Upper lobe of left lung (tissue), 6 donors: ENCODE measurements around the gene KCNG1. TPM values are rescaled to one million over a fixed set of nuclear protein-coding genes. Genes with fewer than 3 reads are reported as not detected.

Experiments used
- ATAC-seq, 2 donors: fragments of 200-7000 bp; cut with Tn5 transposase; one replicate each; pipeline ENCODE4 v1.9.1; 2022; ENCODE audit warnings: mild to moderate bottlenecking in 2 of 2, moderate library complexity in 2 of 2; ENCODE audit not compliant: low FRiP score in 2 of 2
- DNase-seq, 2 donors: peaks; one replicate each; pipeline ENCODE4 v3.0.0-alpha.2; 2019 to 2020
- H3K27ac ChIP-seq, 4 donors: fragments of 200-600 bp; sonication (generic); one replicate each; pipeline ENCODE4 v1.5.1; 2016 to 2019
- H3K27me3 ChIP-seq, 4 donors: fragments of 200-600 bp; sonication (generic); one replicate each; pipeline ENCODE4 v1.5.1; 2017 to 2019
- H3K36me3 ChIP-seq, 4 donors: fragments of 200-600 bp; sonication (generic); one replicate each; pipeline ENCODE4 v1.5.1; 2016 to 2019
- H3K4me1 ChIP-seq, 4 donors: fragments of 200-600 bp; sonication (generic); one replicate each; pipeline ENCODE4 v1.5.1; 2018 to 2019
- H3K4me3 ChIP-seq, 4 donors: fragments of 200-600 bp; sonication (generic); one replicate each; pipeline ENCODE4 v1.5.1; 2017 to 2019; ENCODE audit warnings: mild to moderate bottlenecking in 2 of 4, moderate library complexity in 1 of 4
- H3K9me3 ChIP-seq, 4 donors: fragments of 200-600 bp; sonication (generic); one replicate each; pipeline ENCODE4 v1.5.1; 2018 to 2019
- EP300 ChIP-seq, 4 donors: sonication (generic); formaldehyde crosslinking; IDR thresholded peaks; one replicate each; pipeline ENCODE4 v1.5.1; 2017; ENCODE audit warnings: antibody characterized with exemption in 4 of 4, control low read depth in 2 of 4
- POLR2A ChIP-seq, 4 donors: fragments of 450-650 bp; IDR thresholded peaks; one replicate each; pipeline ENCODE4 v1.5.1; 2016 to 2017; ENCODE audit warnings: antibody characterized with exemption in 4 of 4, mild to moderate bottlenecking in 2 of 4
- POLR2AphosphoS5 ChIP-seq, 2 donors: sonication (generic); formaldehyde crosslinking; IDR thresholded peaks; one replicate each; pipeline ENCODE4 v1.5.1; 2017; ENCODE audit warnings: antibody characterized with exemption in 2 of 2
- WGBS, 2 donors: methylation state at CpG; one replicate each; pipeline ENCODE4 v1.1.5; 2017 to 2018; 5-methylcytosine and 5-hydroxymethylcytosine counted together
- total RNA-seq, 6 donors: library from RNA; depleted of rRNA in 4 of 6; stranded (reverse); fragments of >200 nt in 4 of 6; gene quantifications; one replicate each; pipeline versions ENCODE4 v1.1.0 to v1.2.1, GENCODE V29; 2016 to 2021
- TF ChIP-seq, protein P1 (sequence below), 6 experiments: fragments of 450-650 bp in 4 of 6; fragments of 200-600 bp in 2 of 6; sonication (generic) in 2 of 6; IDR thresholded peaks; one replicate each; pipeline ENCODE4 v1.5.1; 2016 to 2019; ENCODE audit warnings: antibody characterized with exemption in 6 of 6
- donor health status: DM: no; HTN: no; CAD: no; lungs with moderate emphysema.
- donor health status: DM: no; HTN: yes; CAD: no; lungs with severe emphysema.

Gene KCNG1
- total RNA-seq, 6 donors from 2014 or later = 0.17 to 0.37 (median 0.25) TPM; not detected in 2

DNA sequence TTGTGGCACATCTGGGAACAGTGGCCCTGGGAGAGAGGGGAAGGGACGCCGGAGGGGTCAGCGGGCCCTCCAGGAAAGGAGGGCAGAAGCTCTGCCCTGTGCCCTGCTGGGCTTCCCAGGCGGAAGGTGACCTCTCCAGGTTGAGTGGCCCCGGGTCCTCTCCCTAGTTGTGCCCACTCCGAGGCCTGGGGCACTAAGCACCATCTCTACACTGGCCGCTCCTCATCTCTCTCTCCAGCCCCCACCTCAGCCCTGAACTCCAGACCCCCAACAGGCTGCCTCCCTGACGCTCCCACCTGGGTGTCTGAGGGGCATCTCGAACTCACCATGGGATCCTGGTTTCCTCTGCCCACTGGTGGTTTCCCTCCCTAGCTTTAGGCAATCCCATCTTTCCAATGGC is 18.1 kb downstream of the KCNG1 start:
- H3K27ac ChIP-seq = no peak overlapping the region
- 89 to 91% methylated on average over 9 of the region's 9 CpGs for WGBS, 2 donors
- DNase-seq (no peak), ATAC-seq (no peak)
- H3K4me1 ChIP-seq = no peaks in the 10 kb centered on the region
- no peaks in the 10 kb centered on the region for H3K36me3 ChIP-seq
- no peaks in the 10 kb centered on the region for H3K27me3 ChIP-seq
- TF ChIP-seq, protein P1, sequence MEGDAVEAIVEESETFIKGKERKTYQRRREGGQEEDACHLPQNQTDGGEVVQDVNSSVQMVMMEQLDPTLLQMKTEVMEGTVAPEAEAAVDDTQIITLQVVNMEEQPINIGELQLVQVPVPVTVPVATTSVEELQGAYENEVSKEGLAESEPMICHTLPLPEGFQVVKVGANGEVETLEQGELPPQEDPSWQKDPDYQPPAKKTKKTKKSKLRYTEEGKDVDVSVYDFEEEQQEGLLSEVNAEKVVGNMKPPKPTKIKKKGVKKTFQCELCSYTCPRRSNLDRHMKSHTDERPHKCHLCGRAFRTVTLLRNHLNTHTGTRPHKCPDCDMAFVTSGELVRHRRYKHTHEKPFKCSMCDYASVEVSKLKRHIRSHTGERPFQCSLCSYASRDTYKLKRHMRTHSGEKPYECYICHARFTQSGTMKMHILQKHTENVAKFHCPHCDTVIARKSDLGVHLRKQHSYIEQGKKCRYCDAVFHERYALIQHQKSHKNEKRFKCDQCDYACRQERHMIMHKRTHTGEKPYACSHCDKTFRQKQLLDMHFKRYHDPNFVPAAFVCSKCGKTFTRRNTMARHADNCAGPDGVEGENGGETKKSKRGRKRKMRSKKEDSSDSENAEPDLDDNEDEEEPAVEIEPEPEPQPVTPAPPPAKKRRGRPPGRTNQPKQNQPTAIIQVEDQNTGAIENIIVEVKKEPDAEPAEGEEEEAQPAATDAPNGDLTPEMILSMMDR (IDR thresholded peaks at IDR 0.05) = no peak
- TF ChIP-seq EP300 (IDR thresholded peaks at IDR 0.05) (no peak), POLR2AphosphoS5 (IDR thresholded peaks at IDR 0.05) (no peak), POLR2A (IDR thresholded peaks at IDR 0.05) (no peak)
- H3K4me3 ChIP-seq = no peak overlapping the region
- no peaks in the 10 kb centered on the region for H3K9me3 ChIP-seq

DNA sequence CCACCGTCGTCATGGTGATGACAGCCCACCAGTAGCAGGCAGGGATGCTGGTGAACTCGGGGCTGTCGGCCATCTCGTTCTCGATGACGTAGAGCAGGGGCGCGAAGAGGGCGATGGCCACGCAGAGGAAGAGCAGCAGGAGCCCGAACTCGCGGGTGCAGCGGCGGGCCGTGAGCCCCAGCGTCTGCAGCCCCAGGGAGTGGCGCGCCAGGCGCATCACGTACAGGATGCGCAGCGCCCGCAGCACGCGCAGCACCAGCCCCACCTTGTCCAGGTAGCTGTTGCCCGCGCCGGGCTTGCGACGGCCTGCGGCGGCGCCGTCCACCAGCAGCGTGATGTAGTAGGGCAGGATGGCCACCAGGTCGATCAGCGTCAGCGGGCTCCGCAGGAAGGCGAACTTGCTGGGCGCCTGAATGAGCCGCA is 18.6 kb downstream of the KCNG1 start:
- DNase-seq = peak in 1 of 2 donors; percentile 81
- ATAC-seq = no peak
- Histone ChIP-seq H3K27ac (no peak overlapping the region), H3K36me3 (no peaks in the 10 kb centered on the region), H3K27me3 (no peaks in the 10 kb centered on the region), H3K9me3 (no peaks in the 10 kb centered on the region), H3K4me3 (no peak overlapping the region), H3K4me1 (no peaks in the 10 kb centered on the region)
- 89 to 92% methylated on average over 14 to 43 of the region's 44 CpGs for WGBS, 2 donors
- TF ChIP-seq POLR2AphosphoS5 (IDR thresholded peaks at IDR 0.05) (no peak), EP300 (IDR thresholded peaks at IDR 0.05) (no peak), POLR2A (IDR thresholded peaks at IDR 0.05) (no peak)
- TF ChIP-seq, protein P1 (IDR thresholded peaks at IDR 0.05) = no peak

DNA sequence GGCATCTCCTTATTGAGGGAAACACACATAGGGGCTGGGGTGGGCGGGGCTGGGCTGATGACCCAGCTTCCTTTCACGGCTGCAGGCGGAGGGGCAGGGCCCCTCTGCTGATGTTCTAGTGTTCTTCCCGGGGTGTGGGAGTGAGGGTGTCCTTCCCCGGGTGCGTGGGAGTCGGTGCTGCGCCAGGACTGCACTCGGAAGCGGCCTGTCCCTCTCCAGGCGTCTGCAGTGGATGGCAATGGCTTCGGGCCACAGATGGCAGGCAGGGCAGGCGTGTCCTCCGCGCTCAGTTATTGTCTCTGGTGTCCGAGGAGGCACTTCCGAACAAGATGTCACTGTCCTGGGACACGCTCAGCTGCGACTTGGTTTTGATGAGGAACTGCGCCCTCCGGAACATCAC is 19.2 kb downstream of the KCNG1 start:
- no peak for TF ChIP-seq EP300 (IDR thresholded peaks at IDR 0.05)
- no peak for TF ChIP-seq POLR2A (IDR thresholded peaks at IDR 0.05)
- TF ChIP-seq, protein P1 (IDR thresholded peaks at IDR 0.05) = no peak
- no peak for TF ChIP-seq POLR2AphosphoS5 (IDR thresholded peaks at IDR 0.05)
- no peaks in the 10 kb centered on the region for H3K27me3 ChIP-seq
- H3K36me3 ChIP-seq = no peaks in the 10 kb centered on the region
- ATAC-seq = no peak
- no peak overlapping the region for H3K4me3 ChIP-seq
- 79 to 81% methylated on average over 21 of the region's 21 CpGs for WGBS, 2 donors
- no peak overlapping the region for H3K27ac ChIP-seq
- DNase-seq = no peak
- no peaks in the 10 kb centered on the region for H3K4me1 ChIP-seq
- H3K9me3 ChIP-seq = no peaks in the 10 kb centered on the region

DNA sequence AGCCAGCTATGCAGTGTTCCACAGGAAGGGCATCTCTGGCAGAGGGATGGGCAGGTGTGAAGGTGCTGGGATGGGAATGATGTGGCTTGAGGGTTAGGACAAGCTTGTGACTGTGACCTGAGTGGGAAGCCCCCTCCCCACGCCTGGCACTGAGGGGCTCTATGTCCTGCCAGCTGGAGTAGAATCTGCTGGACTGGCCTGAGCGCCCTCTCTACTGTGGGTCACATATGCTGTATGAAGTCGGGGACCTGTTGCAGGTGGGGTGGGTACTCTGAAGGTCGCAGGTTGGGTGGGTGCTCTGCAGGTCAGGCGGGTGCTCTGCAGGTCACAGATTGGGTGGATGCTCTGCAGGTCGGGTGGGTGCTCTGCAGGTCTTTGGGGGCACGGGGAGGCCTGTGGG is 20.3 kb downstream of the KCNG1 start:
- no peak for TF ChIP-seq POLR2AphosphoS5 (IDR thresholded peaks at IDR 0.05)
- TF ChIP-seq, protein P1 (IDR thresholded peaks at IDR 0.05) = no peak
- no peak for TF ChIP-seq POLR2A (IDR thresholded peaks at IDR 0.05)
- no peak for TF ChIP-seq EP300 (IDR thresholded peaks at IDR 0.05)
- no peaks in the 10 kb centered on the region for H3K27me3 ChIP-seq
- 56 to 71% methylated on average over 1 to 7 of the region's 7 CpGs for WGBS, 2 donors

More for the DNA sequence above, 20.3 kb downstream of the KCNG1 start:
- Histone ChIP-seq H3K4me3 (no peak overlapping the region), H3K4me1 (no peaks in the 10 kb centered on the region), H3K9me3 (no peaks in the 10 kb centered on the region), H3K36me3 (no peaks in the 10 kb centered on the region), H3K27ac (no peak overlapping the region)
- DNase-seq (no peak), ATAC-seq (no peak)
